PFSK-1 (cell line): ENCODE measurements around the gene POMC.

Source experiments
- POLR2AphosphoS5 ChIP-seq: IDR thresholded peaks from 2 replicates; pipeline ENCODE4 v1.6.1; 2012; ENCODE audit warnings: low read depth, mild to moderate bottlenecking, control low read depth, low read length, moderate library complexity
- REST ChIP-seq, 2 experiments: IDR thresholded peaks; 2 replicates each; pipeline versions ENCODE4 v1.6.1 to v1.8.0; 2011 to 2012; ENCODE audit warnings: low read depth in 2 of 2, low read length in 2 of 2, control low read depth in 1 of 2, inconsistent platforms in 1 of 2, mild to moderate bottlenecking in 1 of 2, moderate library complexity in 1 of 2; ENCODE audit not compliant: insufficient read depth in 1 of 2
- TAF1 ChIP-seq: IDR thresholded peaks from 2 replicates; pipeline ENCODE4 v1.6.1; 2012; ENCODE audit warnings: low read length, control low read depth, borderline replicate concordance; ENCODE audit not compliant: insufficient read depth

GRCh38 chr2:25131567-25132298 is 36.6 kb downstream of the POMC start:
- TF ChIP-seq POLR2AphosphoS5, result no peak
- no peak for TF ChIP-seq TAF1
- no peak for TF ChIP-seq REST (IDR thresholded peaks at IDR 0.05; ENCODE audit: insufficient read depth in 1 of 2, low read depth in 2 of 2, low read length in 2 of 2)
